Left renal pelvis (tissue), 4 donors: ENCODE data around the gene KCNB1. TPM values are rescaled to one million over a fixed set of nuclear protein-coding genes. Genes with fewer than 3 reads are reported as not detected.
"Not testable (repeated sequence)": the region's sequence is repeated elsewhere in the genome, so short reads cannot be mapped to it uniquely, and the experiment has no call there.

Experiments used
- DNase-seq, 4 donors: peaks; one replicate each; pipeline ENCODE4 v3.0.0-alpha.2; 2013; ENCODE audit warnings: low read depth in 4 of 4, low spot score in 3 of 4
- polyA plus RNA-seq, 4 donors: library from polyadenylated mRNA; unstranded; fragments of 120-200 nt; gene quantifications; one replicate each; pipeline ENCODE4 v1.2.1, GENCODE V29; 2013; ENCODE audit not compliant: insufficient read length in 4 of 4

KCNB1 gene
- polyA plus RNA-seq, 4 donors, result 0.63 to 1.9 (median 0.74) TPM

DNA sequence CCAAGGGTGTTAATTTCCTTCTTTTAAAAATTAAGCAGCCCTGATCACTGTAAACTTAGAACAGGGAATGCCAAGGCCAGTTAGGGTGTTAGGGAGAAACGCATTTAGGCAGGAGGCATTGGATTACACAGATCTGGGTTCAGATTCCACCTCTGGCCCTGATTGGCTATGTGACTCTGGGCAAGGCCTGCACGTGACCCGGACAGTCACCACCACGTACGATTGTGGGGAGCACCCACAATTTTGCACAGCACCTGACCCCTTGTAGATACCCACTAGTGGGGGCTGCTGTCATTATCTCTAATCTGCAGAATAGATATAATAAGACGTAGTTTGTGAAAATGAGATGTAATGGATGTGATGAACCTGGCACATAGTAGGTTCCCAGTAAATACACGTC is 145.1 kb downstream of the KCNB1 start:
- DNase-seq, result no peak

- no peak for DNase-seq
These were observed 145.7 kb downstream of the KCNB1 start for GRCh38 chr20:49336786-49337185.

DNA sequence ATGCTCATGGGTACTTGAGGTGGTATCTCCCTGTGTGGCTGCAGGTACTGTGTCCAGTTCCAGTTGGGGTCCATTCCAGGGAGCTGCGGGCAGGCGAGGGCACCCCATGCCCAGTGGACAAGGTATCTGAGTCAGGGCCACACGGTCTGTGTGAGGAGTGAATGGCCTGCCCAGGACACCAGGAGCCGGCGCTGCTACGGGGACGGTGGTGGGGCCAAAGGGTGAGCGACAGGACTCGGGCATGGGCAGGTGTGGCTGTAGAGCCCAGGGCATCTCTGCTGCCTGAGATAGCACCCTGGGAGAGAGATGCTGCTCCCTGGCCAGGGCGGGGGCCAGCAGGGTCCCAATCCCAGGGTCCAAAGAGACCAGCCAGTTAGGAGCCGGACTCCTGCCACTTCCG is 147.0 kb downstream of the KCNB1 start:
- DNase-seq, result no peak

- DNase-seq, result no peak
These were observed 151.5 kb downstream of the KCNB1 start for GRCh38 chr20:49330701-49331615.

- DNase-seq, result no peak
These were observed 153.7 kb downstream of the KCNB1 start for GRCh38 chr20:49328790-49329189.

DNA sequence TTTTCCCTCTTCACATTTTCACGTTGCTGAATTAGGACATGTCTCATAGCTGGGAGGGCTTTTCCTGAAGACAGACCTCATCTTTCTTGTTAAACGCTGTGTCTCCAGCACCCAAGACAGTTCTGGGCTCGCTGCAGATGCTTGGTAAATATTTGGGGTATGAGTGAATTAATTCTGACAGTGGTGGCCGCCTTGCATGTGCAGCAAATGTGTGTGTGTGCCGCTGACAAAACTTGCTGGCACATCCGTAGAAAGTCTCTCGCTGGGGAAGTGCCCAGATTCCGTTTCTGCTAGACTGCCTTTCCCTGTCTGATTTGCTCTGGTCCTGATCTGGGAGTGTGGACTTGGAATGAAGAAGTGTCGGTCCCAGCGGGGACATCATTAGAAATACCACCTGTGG is 156.4 kb downstream of the KCNB1 start:
- DNase-seq, result no peak

- DNase-seq, result no peak
These were observed 158.2 kb downstream of the KCNB1 start for GRCh38 chr20:49324306-49324705.

GRCh38 chr20:49323622-49324238 is 158.7 kb downstream of the KCNB1 start:
- no peak for DNase-seq

- no peak for DNase-seq
These were observed 162.0 kb downstream of the KCNB1 start for GRCh38 chr20:49320460-49320859.

- DNase-seq, result no peak
These were observed 163.2 kb downstream of the KCNB1 start for GRCh38 chr20:49319208-49319809.

DNA sequence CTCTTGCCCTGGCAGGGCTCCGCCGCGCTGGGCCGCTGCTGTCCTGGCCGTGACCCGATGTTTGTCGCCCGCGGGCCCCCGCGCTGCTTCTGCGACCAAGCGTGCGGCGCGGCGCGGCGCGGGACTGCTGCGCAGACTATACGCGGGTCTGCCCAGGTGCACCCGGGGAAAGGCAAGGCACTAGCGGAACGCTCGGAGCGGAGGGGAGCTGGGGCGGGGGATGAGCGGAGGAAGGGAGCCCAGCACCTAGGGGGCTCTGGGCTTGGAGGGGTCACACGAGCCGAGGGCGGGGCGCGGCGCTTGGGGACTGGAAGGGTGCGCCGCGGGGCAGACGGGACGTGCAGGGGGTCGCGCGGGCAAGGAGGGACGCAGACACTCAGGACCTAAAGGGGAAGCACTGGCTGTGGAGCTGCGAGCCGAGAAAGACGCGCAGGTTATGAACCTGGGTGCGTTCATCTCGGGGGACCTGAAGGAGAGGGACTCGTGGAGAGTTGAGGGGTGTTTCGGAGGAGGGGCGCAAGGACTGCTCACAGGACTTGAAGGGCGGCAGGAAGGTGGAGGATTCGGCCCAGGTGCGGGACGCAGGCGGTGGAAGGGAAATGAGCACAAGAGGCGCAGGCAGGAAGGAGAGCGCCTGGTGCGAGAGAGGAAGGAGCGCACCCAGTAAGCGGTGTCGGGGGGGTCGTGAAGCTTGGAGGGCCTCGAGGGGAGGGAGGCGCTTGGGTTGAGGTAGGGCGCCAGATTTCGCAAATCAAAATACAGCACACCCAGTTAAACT is 163.8 kb downstream of the KCNB1 start:
- DNase-seq, result no peak

DNA sequence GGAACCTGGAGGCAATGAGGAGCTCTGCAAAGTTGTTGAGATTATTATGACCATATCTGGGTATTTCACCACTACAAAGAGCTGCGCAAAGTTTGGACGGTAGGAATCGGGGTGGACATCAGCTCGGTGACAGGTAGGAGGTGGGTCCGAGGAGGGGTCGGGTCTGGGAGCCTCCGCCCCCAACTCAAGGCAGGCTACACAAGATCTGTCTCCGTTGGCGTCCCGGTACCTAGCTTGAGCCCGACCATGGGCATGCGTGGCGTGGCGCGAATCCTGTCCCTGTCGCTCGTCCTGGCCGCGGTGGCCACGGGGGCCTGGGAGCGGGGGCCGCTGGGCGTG is 164.4 kb downstream of the KCNB1 start:
- no peak for DNase-seq

DNA sequence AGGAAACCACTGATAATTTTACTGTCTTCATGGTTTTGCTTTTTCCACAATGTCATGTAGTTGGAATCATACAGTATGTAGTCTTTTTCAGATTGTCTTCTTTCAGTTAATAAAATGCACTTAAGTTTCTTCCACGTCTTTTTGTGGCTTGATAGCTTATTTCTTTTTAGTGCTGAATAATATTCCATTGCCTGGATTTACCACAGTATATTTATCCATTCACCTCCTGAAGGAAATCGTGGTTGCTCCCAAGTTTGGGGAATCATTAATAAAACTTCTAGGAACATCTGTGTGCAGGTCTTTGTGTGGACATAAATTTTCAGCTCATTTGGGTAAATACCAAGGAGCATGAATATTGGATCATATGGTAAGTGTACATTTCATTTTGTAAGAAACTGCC is 165.8 kb downstream of the KCNB1 start:
- no peak for DNase-seq

DNA sequence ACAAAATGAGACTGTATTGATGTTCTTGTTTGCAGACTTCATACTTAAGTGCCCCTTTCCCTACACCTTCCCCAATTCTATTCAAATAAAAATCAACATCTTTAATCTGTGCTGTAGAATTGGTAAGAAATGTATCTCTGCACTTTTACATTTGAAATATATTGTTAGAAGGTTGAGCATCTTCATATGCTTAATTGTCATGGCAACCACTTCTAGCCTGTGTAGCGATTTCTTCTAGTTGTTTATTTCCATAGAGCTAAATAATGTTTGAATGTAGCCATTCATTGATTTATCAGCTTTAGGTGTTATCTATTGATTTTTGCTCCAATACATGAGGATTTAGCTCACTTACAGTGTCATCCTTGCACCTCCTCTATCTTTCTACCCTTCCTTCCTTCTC is 166.9 kb downstream of the KCNB1 start:
- no peak for DNase-seq

DNA sequence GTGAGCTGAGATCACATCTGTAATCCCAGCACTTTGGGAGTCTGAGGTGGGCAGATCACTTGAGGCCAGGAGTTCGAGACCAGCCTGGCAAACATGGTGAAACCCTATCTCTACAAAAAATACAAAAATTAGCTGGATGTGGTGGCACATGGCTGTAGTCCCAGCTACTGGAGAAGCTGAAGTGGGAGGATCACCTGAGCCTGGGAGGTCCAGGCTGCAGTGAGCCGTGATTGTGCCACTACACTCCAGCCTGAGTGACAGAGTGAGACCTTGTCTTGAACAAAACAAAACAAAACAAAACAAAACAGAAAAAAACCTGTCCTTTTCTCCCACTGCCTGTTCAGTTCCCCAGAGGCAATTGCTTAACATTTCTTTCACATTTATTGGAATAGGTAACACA is 168.4 kb downstream of the KCNB1 start:
- DNase-seq, result not testable (repeated sequence)

Other genes with a start within 250 kb of the KCNB1 start
- 10 to 100 TPM; 15.3 to 17.0 (median 16.2) TPM for gene ZNFX1, start 204.6 kb downstream of the KCNB1 start, polyA plus RNA-seq
- 100 to 1,000 TPM in 1 of 4 donors, 10 to 100 TPM in 3; 30.9 to 134 (median 37.4) TPM for gene PTGIS, start 85.5 kb upstream of the KCNB1 start, polyA plus RNA-seq
- 10 to 100 TPM; 46.0 to 50.7 (median 46.6) TPM for gene B4GALT5, start 231.2 kb upstream of the KCNB1 start, polyA plus RNA-seq